C4-2B (cell line): ENCODE data around the gene TTC34.
"Not testable (repeated sequence)": the region's sequence is repeated elsewhere in the genome, so short reads cannot be mapped to it uniquely, and the experiment has no call there.

Experiments used
- H3K27ac ChIP-seq: fragments of 450-650 bp; 2 replicates; pipeline ENCODE4 v1.5.1; 2017
- ZFX ChIP-seq: fragments of 450-650 bp; IDR thresholded peaks from 2 replicates; pipeline ENCODE4 v1.6.1; 2017
- TF ChIP-seq, protein P1 (sequence below): fragments of 450-650 bp; conservative IDR thresholded peaks from 2 replicates; pipeline ENCODE4 v1.5.1; 2017; ENCODE audit warnings: mild to moderate bottlenecking

TTC34 gene

DNA sequence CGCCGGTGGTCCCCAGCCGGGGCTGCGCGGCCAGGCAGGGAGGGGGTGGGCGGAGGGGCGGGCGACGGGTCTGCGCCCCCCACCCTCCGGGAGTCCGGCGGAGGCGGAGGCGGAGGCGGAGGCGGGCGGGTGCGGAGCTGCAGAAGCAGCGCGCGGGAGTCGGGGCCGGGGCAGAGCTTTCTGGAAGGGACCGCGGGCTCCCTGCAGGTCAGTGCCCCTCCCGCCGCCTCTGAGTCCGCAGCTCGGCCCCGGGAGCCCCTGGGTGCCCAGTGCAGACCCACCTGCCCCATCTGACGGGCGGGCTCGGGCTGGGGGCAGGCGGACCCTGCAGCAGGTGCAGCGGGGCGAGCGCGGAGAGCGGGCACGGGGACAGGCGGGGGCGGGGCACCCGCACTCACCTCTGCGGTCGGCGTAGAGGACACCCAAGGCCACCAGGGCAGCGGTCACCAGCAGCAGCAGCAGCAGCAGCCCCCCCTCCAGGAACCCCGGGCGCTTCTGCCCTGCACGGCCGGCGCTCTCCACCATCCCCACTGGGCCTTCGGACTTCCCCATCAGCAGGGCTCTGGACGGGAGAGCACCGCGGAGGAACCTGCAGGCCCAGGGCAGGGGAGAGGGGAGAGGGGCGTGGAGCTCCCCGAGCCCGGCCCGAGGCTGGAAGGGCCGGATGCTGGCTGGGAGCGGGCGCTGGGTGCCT, 172.4 kb downstream of the TTC34 start:
- no peak for TF ChIP-seq ZFX
- TF ChIP-seq, protein P1, sequence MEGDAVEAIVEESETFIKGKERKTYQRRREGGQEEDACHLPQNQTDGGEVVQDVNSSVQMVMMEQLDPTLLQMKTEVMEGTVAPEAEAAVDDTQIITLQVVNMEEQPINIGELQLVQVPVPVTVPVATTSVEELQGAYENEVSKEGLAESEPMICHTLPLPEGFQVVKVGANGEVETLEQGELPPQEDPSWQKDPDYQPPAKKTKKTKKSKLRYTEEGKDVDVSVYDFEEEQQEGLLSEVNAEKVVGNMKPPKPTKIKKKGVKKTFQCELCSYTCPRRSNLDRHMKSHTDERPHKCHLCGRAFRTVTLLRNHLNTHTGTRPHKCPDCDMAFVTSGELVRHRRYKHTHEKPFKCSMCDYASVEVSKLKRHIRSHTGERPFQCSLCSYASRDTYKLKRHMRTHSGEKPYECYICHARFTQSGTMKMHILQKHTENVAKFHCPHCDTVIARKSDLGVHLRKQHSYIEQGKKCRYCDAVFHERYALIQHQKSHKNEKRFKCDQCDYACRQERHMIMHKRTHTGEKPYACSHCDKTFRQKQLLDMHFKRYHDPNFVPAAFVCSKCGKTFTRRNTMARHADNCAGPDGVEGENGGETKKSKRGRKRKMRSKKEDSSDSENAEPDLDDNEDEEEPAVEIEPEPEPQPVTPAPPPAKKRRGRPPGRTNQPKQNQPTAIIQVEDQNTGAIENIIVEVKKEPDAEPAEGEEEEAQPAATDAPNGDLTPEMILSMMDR = no peak
- H3K27ac ChIP-seq = no peak overlapping the region

- H3K27ac ChIP-seq = no peak overlapping the region
- TF ChIP-seq, protein P1 = no peak
- no peak for TF ChIP-seq ZFX
Measured at GRCh38 chr1:2628191-2628932, 173.1 kb downstream of the TTC34 start.

- TF ChIP-seq, protein P1 = no peak
- TF ChIP-seq ZFX = no peak
- H3K27ac ChIP-seq = no peak overlapping the region
Measured at GRCh38 chr1:2627746-2628145, 173.7 kb downstream of the TTC34 start.

- not testable (repeated sequence) for H3K27ac ChIP-seq
Measured at GRCh38 chr1:2625748-2626147, 175.7 kb downstream of the TTC34 start.

DNA sequence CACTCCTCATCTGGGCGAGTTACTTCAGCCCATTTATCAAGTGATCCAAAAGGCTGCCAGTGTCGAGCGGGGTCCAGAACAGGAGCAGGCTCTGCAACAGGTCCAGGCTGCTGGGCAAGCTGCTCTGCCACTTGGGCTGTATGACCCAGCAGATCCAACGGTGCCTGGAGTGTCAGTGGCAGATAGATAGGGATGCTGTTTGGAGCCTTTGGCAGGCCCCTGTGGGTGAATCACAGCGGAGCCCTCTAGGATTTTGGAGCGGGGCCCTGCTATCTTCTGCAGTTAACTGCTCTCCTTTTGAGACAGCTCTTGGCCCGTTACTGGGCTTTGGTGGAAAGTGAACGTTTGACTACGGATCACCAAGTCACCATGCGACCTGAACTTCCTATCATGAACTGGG, 176.2 kb downstream of the TTC34 start:
- TF ChIP-seq ZFX = no peak
- TF ChIP-seq, protein P1 = no peak
- no peak overlapping the region for H3K27ac ChIP-seq

GRCh38 chr1:2624735-2625300, 176.7 kb downstream of the TTC34 start:
- TF ChIP-seq ZFX = no peak
- TF ChIP-seq, protein P1 = no peak
- H3K27ac ChIP-seq = no peak overlapping the region

DNA sequence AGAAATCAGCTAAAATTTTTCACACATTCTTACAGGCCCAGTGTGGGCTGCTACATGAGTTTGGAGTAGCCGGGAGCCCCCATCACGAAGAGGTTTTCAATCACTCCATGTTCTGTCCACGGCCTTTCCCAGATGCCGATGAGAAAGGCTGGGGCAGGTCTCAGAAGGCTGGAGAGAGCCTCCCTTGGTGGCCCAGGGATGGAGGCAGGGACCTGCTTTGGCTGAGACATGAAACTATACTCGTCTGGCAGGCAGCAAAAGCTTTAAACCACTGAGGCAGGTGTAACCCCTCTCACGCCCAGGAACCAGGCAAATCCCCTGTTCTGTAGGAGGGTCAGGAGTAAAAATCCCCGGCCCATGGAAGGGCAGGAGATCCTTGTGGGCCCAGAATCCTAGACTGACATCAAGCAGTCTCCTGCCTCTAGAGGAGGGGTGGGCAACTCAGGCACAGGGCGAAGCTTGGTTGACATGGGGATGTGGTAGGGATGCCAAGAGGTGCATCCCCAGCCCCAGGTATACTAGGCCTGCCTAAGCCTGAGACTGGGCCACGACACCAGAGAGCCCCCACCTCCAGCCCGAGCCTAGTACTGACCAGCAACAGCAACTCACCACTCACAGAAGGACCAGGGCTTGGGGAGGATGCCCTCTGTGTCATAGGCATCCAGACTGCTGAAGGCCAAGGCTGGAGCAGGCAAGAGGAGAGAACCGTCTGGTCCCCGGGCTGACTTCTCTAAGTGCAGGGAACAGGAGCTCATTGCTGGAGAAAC, 177.7 kb downstream of the TTC34 start:
- TF ChIP-seq, protein P1 = no peak
- TF ChIP-seq ZFX = no peak
- H3K27ac ChIP-seq = no peak overlapping the region
